ENCODE data around the gene TTYH2. TPM values are rescaled to one million over a fixed set of nuclear protein-coding genes. Genes with fewer than 3 reads are reported as not detected.
A peak's percentile ranks its signal among the peaks of the same experiment; 100 is the strongest.

Gene TTYH2
- total RNA-seq, 1 donor from 2014 or later, result 0.69 TPM

GRCh38 chr17:74170924-74171323 lies 42.4 kb upstream of the TTYH2 start:
- Mint-ChIP-seq H3K27me3 (no peaks in the 10 kb centered on the region), H3K36me3 (ENCODE audit: insufficient read depth) (no peaks in the 10 kb centered on the region), H3K4me1 (ENCODE audit: low read depth) (peaks cover 8% of the 10 kb centered on the region), H3K9me3 (ENCODE audit: low read depth) (peaks cover 14% of the 10 kb centered on the region), H3K4me3 (ENCODE audit: low read depth) (no peak overlapping the region), H3K27ac (no peak overlapping the region)
- TF ChIP-seq CTCF (IDR thresholded peaks at IDR 0.05; ENCODE audit: unreplicated experiment), result no peak
- no peak for DNase-seq (ENCODE audit: low spot score, unreplicated experiment)

GRCh38 chr17:74172700-74173099 lies 40.7 kb upstream of the TTYH2 start:
- Mint-ChIP-seq H3K27me3 (peaks cover 2% of the 10 kb centered on the region), H3K27ac (no peak overlapping the region), H3K36me3 (ENCODE audit: insufficient read depth) (no peaks in the 10 kb centered on the region), H3K4me1 (ENCODE audit: low read depth) (peaks cover 13% of the 10 kb centered on the region), H3K4me3 (ENCODE audit: low read depth) (no peak overlapping the region), H3K9me3 (ENCODE audit: low read depth) (peaks cover 2% of the 10 kb centered on the region)
- DNase-seq (ENCODE audit: low spot score, unreplicated experiment), result no peak
- no peak for TF ChIP-seq CTCF (IDR thresholded peaks at IDR 0.05; ENCODE audit: unreplicated experiment)

- Mint-ChIP-seq H3K4me1 (ENCODE audit: low read depth) (peaks cover 16% of the 10 kb centered on the region), H3K27ac (no peak overlapping the region), H3K27me3 (peaks cover 14% of the 10 kb centered on the region), H3K4me3 (ENCODE audit: low read depth) (no peak overlapping the region), H3K9me3 (ENCODE audit: low read depth) (no peaks in the 10 kb centered on the region), H3K36me3 (ENCODE audit: insufficient read depth) (no peaks in the 10 kb centered on the region)
- peak; percentile 60 for DNase-seq (ENCODE audit: low spot score, unreplicated experiment)
- TF ChIP-seq CTCF (IDR thresholded peaks at IDR 0.05; ENCODE audit: unreplicated experiment), result peak; percentile 92
These were observed 36.8 kb upstream of the TTYH2 start for GRCh38 chr17:74176546-74177001.

DNA sequence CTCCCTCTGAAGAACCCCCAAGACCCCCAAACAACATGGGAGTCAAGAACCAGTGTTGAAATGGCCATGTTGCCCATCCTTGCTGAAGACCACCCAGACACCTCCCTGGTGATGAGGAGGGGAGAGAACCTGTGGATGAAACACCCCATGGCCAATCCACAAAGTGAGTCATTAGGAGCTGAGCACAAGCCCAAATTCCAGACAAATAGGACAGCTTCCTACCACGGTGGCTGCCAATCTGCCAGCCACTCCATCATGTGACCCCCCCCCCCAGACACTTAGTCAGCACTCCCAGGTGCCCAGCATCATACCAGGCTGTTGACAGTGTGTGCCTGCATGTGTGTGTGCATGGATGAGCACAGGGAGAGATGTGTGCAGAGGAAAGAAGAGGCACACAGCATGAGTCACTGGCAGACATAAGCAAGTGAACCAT lies 36.3 kb upstream of the TTYH2 start:
- Mint-ChIP-seq H3K4me3 (ENCODE audit: low read depth) (no peak overlapping the region), H3K27ac (no peak overlapping the region), H3K27me3 (peaks cover 14% of the 10 kb centered on the region), H3K9me3 (ENCODE audit: low read depth) (no peaks in the 10 kb centered on the region), H3K36me3 (ENCODE audit: insufficient read depth) (no peaks in the 10 kb centered on the region), H3K4me1 (ENCODE audit: low read depth) (peaks cover 16% of the 10 kb centered on the region)
- TF ChIP-seq CTCF (IDR thresholded peaks at IDR 0.05; ENCODE audit: unreplicated experiment), result no peak
- no peak for DNase-seq (ENCODE audit: low spot score, unreplicated experiment)

GRCh38 chr17:74179576-74179975 lies 33.8 kb upstream of the TTYH2 start:
- Mint-ChIP-seq H3K4me3 (ENCODE audit: low read depth) (no peak overlapping the region), H3K27me3 (peaks cover 14% of the 10 kb centered on the region), H3K27ac (no peak overlapping the region), H3K4me1 (ENCODE audit: low read depth) (peaks cover 19% of the 10 kb centered on the region), H3K36me3 (ENCODE audit: insufficient read depth) (no peaks in the 10 kb centered on the region), H3K9me3 (ENCODE audit: low read depth) (no peaks in the 10 kb centered on the region)
- DNase-seq (ENCODE audit: low spot score, unreplicated experiment), result no peak
- no peak for TF ChIP-seq CTCF (IDR thresholded peaks at IDR 0.05; ENCODE audit: unreplicated experiment)
